OCI-LY7 (cell line): ENCODE results near the gene DOK7. TPM values are rescaled to one million over a fixed set of nuclear protein-coding genes. Genes with fewer than 3 reads are reported as not detected.

ENCODE experiments used
- BruUV-seq: library from RNA; stranded (reverse); fragments of 400-500 nt; replicated peaks from 2 replicates; lab custom pipeline; 2021; lab: Mats Ljungman, UMichigan
- CTCF ChIA-PET: fragments of 300-600 bp; sonication (Branson Sonifier 250); formaldehyde crosslinking; loops from one replicate; lab custom pipeline; 2022; ENCODE audit warnings: antibody characterized with exemption; ENCODE audit not compliant: unreplicated experiment; lab: Charles Lee
- POLR2A ChIA-PET: fragments of 300-600 bp; sonication (Branson Sonifier 250); formaldehyde crosslinking; loops from one replicate; lab custom pipeline; 2022; ENCODE audit warnings: antibody characterized with exemption; lab: Charles Lee
- DNase-seq: peaks from one replicate; pipeline ENCODE4 v3.0.0-alpha.2; 2015; ENCODE audit warnings: low spot score
- H2AFZ ChIP-seq: fragments of 200-600 bp; sonication (generic), shearing (Covaris generic); 2 replicates; pipeline ENCODE4 v1.6.1; 2014; ENCODE audit warnings: mild to moderate bottlenecking, antibody characterized with exemption, low read length, moderate library complexity
- H3K27ac ChIP-seq: fragments of 200-600 bp; sonication (generic); 2 replicates; pipeline ENCODE4 v1.5.1; 2014; ENCODE audit warnings: mixed run types, low read depth, mild to moderate bottlenecking, moderate library complexity, low read length, inconsistent platforms; ENCODE audit not compliant: poor library complexity, severe bottlenecking
- H3K36me3 ChIP-seq: fragments of 200-600 bp; sonication (generic); 2 replicates; pipeline ENCODE4 v1.6.1; 2014; ENCODE audit warnings: mild to moderate bottlenecking, antibody characterized with exemption, low read length, moderate library complexity, mixed read lengths; ENCODE audit not compliant: insufficient read depth
- H3K4me1 ChIP-seq: fragments of 200-600 bp; sonication (generic); 2 replicates; pipeline ENCODE4 v1.5.1; 2014; ENCODE audit warnings: mild to moderate bottlenecking, low read length; ENCODE audit not compliant: insufficient read depth, poor library complexity, severe bottlenecking
- H3K4me2 ChIP-seq: fragments of 200-600 bp; sonication (generic); 2 replicates; pipeline ENCODE4 v1.6.1; 2014; ENCODE audit warnings: mild to moderate bottlenecking, low read length
- H3K4me3 ChIP-seq: fragments of 200-600 bp; sonication (generic); 2 replicates; pipeline ENCODE4 v1.5.1; 2014; ENCODE audit warnings: mild to moderate bottlenecking, low read depth, low read length; ENCODE audit not compliant: poor library complexity, severe bottlenecking
- H3K79me2 ChIP-seq: fragments of 200-600 bp; sonication (generic); 2 replicates; pipeline ENCODE4 v1.6.1; 2016; ENCODE audit warnings: low read depth, mild to moderate bottlenecking, low read length, moderate library complexity, mixed read lengths; ENCODE audit not compliant: insufficient read depth
- H3K9me2 ChIP-seq: fragments of 200-600 bp; sonication (generic); 2 replicates; pipeline ENCODE4 v1.6.1; 2016; ENCODE audit warnings: mild to moderate bottlenecking, low read length, mixed read lengths; ENCODE audit not compliant: insufficient read depth
- H3K9me3 ChIP-seq: fragments of 200-600 bp; sonication (generic); 2 replicates; pipeline ENCODE4 v1.6.1; 2014; ENCODE audit warnings: mild to moderate bottlenecking, mixed run types, low read length, mixed read lengths
- H4K20me1 ChIP-seq: fragments of 200-600 bp; sonication (generic); 2 replicates; pipeline ENCODE4 v1.6.1; 2014; ENCODE audit warnings: mild to moderate bottlenecking, antibody characterized with exemption, low read length, moderate library complexity, mixed read lengths; ENCODE audit not compliant: insufficient read depth
- CTCF ChIP-seq: fragments of 200-600 bp; sonication (generic); conservative IDR thresholded peaks from 2 replicates; pipeline ENCODE4 v1.5.1; 2014; ENCODE audit warnings: mild to moderate bottlenecking, antibody characterized with exemption, low read length, moderate library complexity, mixed read lengths
- EZH2phosphoT487 ChIP-seq: fragments of 200-600 bp; sonication (generic); IDR thresholded peaks from 2 replicates; pipeline ENCODE4 v1.6.1; 2018; ENCODE audit warnings: low read depth, borderline replicate concordance, mild to moderate bottlenecking, mixed run types, antibody characterized with exemption, low read length, moderate library complexity, mixed read lengths
- intact Hi-C: fragments of 100-400 bp; cut with micrococcal nuclease; formaldehyde crosslinking; loops from one replicate; pipeline ENCODE4 v1.10.0; 2022; ENCODE audit not compliant: unreplicated experiment
- total RNA-seq, 2 experiments: library from RNA; depleted of rRNA in 1 of 2; stranded (reverse); fragments of >200 nt in 1 of 2; shearing (Covaris generic) in 1 of 2; gene quantifications; 2 replicates each; pipeline ENCODE4 v1.2.3, GENCODE V29; 2014 to 2022

Gene DOK7
- total RNA-seq, 2 experiments from 2014 or later = 1.5 TPM; not detected in 1

GRCh38 chr4:3476936-3477749 lies 14.0 kb downstream of the DOK7 start:
- Histone ChIP-seq H3K9me2 (no peaks in the 10 kb centered on the region), H3K4me2 (no peak overlapping the region), H3K9me3 (no peaks in the 10 kb centered on the region), H3K79me2 (no peaks in the 10 kb centered on the region), H2AFZ (no peak overlapping the region), H3K4me1 (no peaks in the 10 kb centered on the region), H4K20me1 (no peaks in the 10 kb centered on the region), H3K36me3 (no peaks in the 10 kb centered on the region), H3K4me3 (no peak overlapping the region), H3K27ac (no peak overlapping the region)
- TF ChIP-seq CTCF = no peak
- no peak for TF ChIP-seq EZH2phosphoT487
- POLR2A ChIA-PET = no interaction called here
- no TSS peak for BruUV-seq
- intact Hi-C loops = no loop called here
- CTCF ChIA-PET = no interaction called here
- no peak for DNase-seq

- H3K79me2 ChIP-seq = no peaks in the 10 kb centered on the region
- no peaks in the 10 kb centered on the region for H4K20me1 ChIP-seq
- no peaks in the 10 kb centered on the region for H3K36me3 ChIP-seq
- DNase-seq = no peak
- no peaks in the 10 kb centered on the region for H3K9me3 ChIP-seq
- intact Hi-C loops = no loop called here
- no peak overlapping the region for H3K4me2 ChIP-seq
- no peak overlapping the region for H3K27ac ChIP-seq
- H3K4me3 ChIP-seq = no peak overlapping the region
- no peak overlapping the region for H2AFZ ChIP-seq
- H3K4me1 ChIP-seq = no peaks in the 10 kb centered on the region
- no peaks in the 10 kb centered on the region for H3K9me2 ChIP-seq
- no TSS peak for BruUV-seq
- POLR2A ChIA-PET = no interaction called here
- no peak for TF ChIP-seq CTCF
- no peak for TF ChIP-seq EZH2phosphoT487
- CTCF ChIA-PET = no interaction called here
These were observed 14.8 kb downstream of the DOK7 start for GRCh38 chr4:3477750-3478430.
